GM10266 (cell line): ENCODE data around the gene PRRG4.

Experiments
- DNase-seq: peaks from one replicate; pipeline ENCODE4 v3.0.0; 2012; ENCODE audit errors: extremely low spot score
- CTCF ChIP-seq: IDR thresholded peaks from 2 replicates; pipeline ENCODE4 v1.5.1; 2012; ENCODE audit warnings: mild to moderate bottlenecking, low read depth; ENCODE audit not compliant: control insufficient read depth, insufficient read depth; ENCODE audit errors: missing control alignments

Gene PRRG4

DNA sequence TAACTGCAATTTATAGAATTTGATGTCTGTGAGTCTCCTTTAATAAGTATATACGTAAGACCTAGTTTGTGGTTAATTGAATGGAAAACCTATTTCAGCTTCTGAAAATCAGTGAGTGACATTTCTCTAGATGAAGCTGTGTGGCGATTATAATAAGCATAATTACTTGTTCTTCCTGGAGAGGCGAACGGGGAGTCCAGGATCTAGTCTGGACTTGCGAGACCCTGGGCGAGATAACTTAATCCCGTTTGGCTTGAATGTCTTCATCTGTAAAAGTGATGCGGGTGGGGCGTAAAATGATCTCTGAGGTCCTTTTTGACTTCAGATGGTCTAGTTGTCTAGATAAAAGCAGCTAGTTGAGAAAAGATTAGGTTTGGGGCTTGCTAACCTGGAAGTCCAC, 1.1 kb downstream of the PRRG4 start:
- DNase-seq: no peak
- TF ChIP-seq CTCF: no peak

- no peak for DNase-seq
- TF ChIP-seq CTCF: no peak
These were observed 1.5 kb downstream of the PRRG4 start for GRCh38 chr11:32831221-32831620.

DNA sequence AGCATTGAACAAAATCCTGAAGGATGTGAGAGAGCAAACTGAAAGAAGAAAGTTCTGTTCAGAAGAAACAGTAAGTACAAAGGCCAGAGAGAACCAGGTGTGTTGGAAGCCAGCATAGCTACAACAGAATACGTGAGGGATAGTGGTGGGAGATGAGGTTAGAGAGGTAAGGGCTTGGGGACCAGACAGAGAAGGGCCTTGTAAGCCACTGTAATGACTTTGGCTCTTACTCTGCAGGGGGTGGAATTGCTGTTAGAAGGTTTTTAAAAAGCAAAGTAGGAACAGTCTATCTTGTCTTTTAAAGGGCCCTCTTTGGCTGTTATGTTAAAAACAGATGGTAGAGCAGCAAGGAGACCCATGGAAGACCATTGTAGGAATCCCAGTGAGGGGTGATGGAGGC, 4.2 kb downstream of the PRRG4 start:
- DNase-seq: no peak
- TF ChIP-seq CTCF: no peak

DNA sequence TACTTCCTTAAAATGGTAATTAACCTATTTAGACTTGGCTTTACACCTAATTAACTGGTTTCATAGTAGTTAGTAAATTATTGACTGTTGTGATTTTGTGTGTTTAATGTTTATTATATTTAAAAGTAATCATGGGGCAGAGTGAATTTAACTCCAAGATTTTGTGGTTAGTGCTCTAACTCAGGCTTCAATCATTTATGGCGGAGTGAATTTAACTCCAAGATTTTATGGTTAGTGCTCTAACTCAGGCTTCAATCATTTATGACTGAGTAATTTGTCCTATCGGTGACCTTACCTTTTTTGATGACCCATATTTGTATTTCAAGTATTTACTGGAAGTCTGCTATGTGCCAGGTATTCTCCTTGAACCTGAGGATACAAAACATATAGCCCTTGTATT, 7.2 kb downstream of the PRRG4 start:
- no peak for DNase-seq
- TF ChIP-seq CTCF: no peak

DNA sequence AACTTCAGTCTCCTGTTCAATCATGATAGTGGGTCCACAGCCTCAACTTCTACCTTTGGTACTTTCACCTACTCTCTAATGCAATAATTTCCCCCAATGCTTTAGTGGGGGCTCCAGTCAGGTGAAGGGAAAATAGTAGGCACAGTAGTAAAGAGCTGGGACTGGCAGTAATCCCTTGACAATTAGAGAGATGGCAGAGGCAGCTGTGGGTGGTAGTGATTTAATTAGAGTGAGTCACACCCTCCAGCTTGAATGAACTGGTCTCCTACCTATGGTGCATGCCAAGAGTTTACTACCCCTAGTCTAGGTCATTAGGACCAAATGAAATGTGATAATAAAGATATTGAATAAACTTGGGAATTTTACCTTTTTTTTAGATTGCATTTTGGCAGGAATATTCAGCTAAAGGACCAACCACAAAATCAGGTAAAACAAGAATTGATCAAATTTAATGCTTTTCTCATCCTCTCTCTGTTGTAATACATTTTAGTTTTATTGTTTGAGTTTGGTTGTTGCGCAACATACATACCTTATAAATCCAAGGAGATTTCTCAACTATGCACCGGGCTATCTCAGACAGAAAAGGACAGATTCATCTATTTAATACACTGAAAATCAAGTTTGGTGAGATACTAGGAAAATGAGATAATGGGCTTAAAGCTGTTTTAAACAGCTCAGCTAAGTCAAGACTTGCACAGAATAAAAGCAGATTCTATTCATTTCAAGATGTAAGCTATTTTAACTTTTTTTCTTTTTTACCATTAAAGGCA, 9.0 kb downstream of the PRRG4 start:
- no peak for DNase-seq
- no peak for TF ChIP-seq CTCF

DNA sequence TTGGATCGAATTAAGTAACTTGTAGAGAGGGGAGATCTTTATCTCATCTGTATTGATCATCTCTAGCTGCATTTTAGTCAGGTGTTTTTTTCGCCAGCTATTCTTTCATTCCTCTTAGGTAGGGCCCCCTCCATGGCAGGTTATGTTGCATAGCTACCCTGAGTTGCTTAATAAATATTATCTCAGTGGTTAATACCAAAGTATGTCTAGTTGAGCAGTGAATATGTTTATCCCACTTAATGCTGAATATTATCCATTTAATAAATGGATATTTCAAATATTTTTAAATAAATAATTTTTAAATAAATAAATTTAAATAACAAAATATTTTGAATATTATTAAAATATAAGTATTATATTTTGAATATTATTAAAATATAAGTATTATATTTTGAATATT, 9.6 kb downstream of the PRRG4 start:
- no peak for DNase-seq
- TF ChIP-seq CTCF: no peak

DNA sequence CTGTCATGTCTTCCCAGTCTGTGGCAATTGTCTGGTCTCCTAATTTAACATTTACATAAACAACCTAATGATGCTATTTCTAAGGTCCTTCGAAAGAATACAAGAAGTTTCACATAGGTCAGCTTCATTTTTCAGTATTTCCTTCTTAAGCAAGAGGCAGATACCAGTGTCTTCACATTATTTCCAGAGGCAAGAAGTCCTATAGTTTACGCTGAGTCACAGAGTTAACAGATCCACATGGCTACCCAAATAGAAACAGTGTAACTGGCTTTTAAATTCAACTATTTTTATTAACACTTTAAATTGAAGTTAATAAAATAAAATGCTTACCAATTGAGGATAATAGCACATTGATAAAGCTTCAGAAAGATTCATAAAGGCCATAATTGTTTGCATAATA, 10.9 kb downstream of the PRRG4 start:
- no peak for DNase-seq
- no peak for TF ChIP-seq CTCF
